NCI-H460 (cell line): ENCODE measurements around the gene TRPC6. TPM values are rescaled to one million over a fixed set of nuclear protein-coding genes. Genes with fewer than 3 reads are reported as not detected.
"Not testable (repeated sequence)": the region's sequence is repeated elsewhere in the genome, so short reads cannot be mapped to it uniquely, and the experiment has no call there.

ENCODE experiments used
- DNase-seq: peaks from one replicate; pipeline ENCODE4 v3.0.0-alpha.2; 2016; ENCODE audit warnings: low read depth; ENCODE audit errors: extremely low read depth
- total RNA-seq: library from RNA; depleted of rRNA; stranded (reverse); fragments of >200 nt; shearing (Covaris generic); gene quantifications from 2 replicates; pipeline ENCODE4 v1.2.3, GENCODE V29; 2014

Gene TRPC6
- total RNA-seq, 1 experiment from 2014 or later: 10.0 TPM

DNA sequence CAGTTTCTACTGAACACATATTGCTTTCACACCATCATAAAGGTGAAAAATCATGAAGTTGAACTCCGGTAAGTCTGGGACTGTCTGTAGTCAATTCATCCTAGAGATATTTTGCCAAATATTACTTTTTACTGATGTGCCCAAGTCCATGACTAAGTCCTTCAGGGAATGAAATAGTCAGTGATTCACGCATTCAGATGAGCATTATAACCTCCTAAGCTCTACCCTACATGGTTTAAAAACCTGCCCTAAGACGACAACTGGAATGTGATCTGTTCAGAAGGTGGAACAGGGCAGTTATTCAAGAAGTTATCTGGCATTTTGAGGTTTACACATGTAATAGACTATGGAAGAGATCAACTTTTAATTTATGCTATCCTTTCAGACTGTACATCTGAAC, 125.6 kb downstream of the TRPC6 start:
- no peak for DNase-seq

DNA sequence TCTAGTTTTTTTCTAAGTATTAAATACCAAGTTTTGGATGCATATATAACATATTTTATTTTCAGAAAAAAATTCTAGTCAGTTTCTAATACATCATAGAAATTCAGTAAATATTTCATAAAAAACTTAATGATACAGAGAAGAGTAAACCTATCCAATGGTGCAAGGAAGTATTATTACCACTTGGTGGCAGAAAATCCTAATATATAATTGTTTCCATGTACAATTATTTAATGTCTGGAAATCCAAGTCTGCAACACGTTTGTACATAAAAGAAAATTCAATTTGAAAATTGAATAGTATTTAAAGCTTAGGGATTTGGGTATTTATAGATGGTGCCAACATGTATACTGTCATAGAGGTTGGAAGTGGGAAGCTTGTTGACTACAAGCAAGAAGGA, 127.0 kb downstream of the TRPC6 start:
- DNase-seq: no peak

- no peak for DNase-seq
Measured at GRCh38 chr11:101453682-101454081, 130.1 kb downstream of the TRPC6 start.

GRCh38 chr11:101448881-101449442, 134.8 kb downstream of the TRPC6 start:
- no peak for DNase-seq

- no peak for DNase-seq
Measured at GRCh38 chr11:101446726-101447125, 137.1 kb downstream of the TRPC6 start.

GRCh38 chr11:101446238-101446637, 137.6 kb downstream of the TRPC6 start:
- DNase-seq: peak; percentile 55

GRCh38 chr11:101445761-101446160, 138.0 kb downstream of the TRPC6 start:
- DNase-seq: no peak

DNA sequence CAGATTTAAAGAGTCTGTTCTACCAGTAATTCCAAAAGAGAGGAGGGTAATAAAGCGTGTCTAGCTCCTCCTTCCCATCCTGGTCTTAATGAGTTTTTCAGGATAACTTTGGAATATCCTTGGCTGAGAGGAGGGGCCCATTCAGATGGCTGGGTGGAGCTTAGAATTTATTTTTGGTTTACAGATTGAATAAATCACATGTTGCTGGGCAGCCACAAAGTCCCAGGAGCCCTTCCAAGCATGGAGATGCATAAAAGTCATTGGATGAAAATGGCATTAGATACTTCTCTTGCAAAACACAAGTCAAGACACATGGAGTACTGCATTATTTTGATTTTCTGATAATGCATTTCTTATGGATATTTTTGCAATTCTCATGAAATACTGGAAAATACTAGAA, 139.0 kb downstream of the TRPC6 start:
- DNase-seq: no peak

DNA sequence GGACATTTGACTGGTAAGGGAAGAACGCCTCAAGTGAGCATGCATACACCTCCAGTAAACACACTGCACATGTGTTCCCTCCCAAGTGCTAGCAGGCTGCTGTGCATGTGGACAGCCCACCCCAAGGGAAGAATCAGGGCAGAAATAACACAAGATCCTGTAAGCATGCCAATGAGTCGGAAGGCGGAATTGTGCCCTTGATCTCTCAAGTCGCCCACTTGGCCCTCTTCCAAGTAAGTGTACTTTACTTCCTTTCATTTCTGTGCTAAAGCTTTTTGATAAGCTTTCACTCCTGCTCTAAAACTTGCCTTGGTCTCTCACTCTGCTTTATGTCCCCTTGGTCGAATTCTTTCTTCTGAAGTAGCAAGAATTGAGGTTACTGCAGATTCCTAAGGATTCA, 139.6 kb downstream of the TRPC6 start:
- DNase-seq: no peak

DNA sequence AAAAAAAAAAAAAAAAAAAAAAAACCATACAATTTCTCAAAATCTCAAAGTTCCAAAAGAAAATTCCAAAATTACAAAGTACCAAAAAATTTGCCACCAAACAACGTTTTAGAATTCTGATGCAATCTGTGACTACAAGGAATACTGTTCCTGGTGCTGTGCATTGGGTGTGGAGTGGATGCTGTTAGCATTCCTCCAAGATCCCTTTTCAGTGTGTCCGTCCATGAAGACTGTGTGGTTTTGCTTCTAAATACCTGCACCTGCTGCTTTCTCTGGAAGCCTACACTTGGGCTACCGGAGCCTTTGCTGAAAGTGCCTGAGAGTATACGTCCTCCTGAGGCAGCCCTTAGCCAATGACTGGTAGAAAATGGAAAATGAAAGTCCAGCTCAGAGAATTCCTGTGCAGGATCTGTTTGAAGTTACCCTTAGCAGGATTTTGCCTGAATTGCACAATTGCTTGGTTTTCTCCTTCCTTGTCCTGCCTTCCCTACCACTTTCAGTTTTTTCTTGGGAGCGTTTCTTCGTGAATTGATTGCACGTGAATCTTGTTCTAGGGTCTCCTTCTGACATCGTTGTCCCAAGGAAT, 140.8 kb downstream of the TRPC6 start:
- DNase-seq: no peak

GRCh38 chr11:101442171-101442570, 141.6 kb downstream of the TRPC6 start:
- DNase-seq: no peak

DNA sequence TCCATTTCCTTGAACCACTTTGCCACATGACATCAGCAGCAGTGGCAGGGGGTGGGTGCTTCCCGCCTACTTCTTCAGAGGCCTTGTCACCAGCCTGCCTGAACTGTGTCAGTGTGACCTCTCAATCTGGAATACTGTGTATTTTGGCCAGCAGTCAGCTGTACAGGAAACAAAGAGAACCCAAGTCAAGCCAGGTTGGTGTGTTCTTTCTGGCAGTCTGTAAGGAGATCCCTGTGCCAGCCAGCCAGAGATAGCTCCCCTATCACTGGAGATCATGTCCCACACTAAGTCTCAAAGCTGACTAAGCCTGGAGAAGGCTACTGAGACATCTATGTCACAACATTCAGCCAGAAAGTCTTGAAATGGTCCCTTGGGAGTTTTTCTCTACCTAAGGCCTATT, 142.1 kb downstream of the TRPC6 start:
- no peak for DNase-seq

DNA sequence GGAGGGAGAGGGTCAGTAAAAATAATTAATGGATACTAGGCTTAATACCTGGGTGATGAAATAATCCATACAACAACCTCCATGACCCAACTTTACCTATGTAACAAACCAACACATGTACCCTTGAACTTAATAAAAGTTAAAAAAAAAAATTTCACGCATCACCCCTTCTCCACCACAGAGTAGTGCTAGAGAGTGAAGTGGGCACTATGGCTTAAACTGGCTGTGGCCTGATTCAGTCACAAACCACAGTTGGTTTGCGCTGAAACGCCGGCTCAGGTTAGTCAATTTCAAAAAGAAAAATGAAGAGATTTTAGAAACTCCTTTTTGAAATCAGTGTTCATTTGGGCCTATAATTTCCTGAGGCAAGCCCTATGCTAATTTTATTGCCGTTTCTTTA, 144.3 kb downstream of the TRPC6 start:
- no peak for DNase-seq

GRCh38 chr11:101438708-101439107, 145.1 kb downstream of the TRPC6 start:
- not testable (repeated sequence) for DNase-seq

- DNase-seq: no peak
Measured at GRCh38 chr11:101438126-101438525, 145.7 kb downstream of the TRPC6 start.

- DNase-seq: no peak
Measured at GRCh38 chr11:101436511-101437142, 147.2 kb downstream of the TRPC6 start.

- DNase-seq: no peak
Measured at GRCh38 chr11:101435408-101435973, 148.3 kb downstream of the TRPC6 start.

GRCh38 chr11:101434026-101434643, 149.7 kb downstream of the TRPC6 start:
- no peak for DNase-seq

DNA sequence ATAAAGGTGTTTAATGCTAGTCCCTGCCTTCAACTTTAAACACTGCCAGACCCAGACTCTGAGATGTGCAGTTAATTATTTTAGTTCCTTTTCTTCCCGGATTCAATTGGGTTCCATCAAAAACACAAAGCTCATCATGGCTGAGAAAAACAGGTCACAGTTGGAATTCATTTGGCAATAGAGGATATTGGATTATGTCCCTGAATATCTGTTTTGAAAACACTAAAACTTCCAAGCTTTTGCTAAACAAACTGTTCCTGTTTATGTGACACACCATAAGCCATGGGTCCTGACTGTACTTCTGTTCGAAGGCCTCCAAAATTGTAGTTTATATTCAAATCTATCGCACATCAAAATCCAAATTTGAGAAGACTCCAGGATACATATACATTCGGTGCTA, 150.7 kb downstream of the TRPC6 start:
- DNase-seq: no peak

GRCh38 chr11:101429703-101430540, 153.9 kb downstream of the TRPC6 start:
- DNase-seq: no peak

- DNase-seq: peak; percentile 36
Measured at GRCh38 chr11:101428918-101429317, 154.9 kb downstream of the TRPC6 start.
